Airway epithelial cell (primary cell): ENCODE results near the gene TACSTD2. TPM values are rescaled to one million over a fixed set of nuclear protein-coding genes. Genes with fewer than 3 reads are reported as not detected.

Experiments
- total RNA-seq: library from RNA; depleted of rRNA; stranded (reverse); fragments of >200 nt; gene quantifications from 2 replicates; pipeline ENCODE4 v1.2.3, GENCODE V29; 2015

TACSTD2 gene, protein sequence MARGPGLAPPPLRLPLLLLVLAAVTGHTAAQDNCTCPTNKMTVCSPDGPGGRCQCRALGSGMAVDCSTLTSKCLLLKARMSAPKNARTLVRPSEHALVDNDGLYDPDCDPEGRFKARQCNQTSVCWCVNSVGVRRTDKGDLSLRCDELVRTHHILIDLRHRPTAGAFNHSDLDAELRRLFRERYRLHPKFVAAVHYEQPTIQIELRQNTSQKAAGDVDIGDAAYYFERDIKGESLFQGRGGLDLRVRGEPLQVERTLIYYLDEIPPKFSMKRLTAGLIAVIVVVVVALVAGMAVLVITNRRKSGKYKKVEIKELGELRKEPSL
- 399 and 415 TPM in 2 replicates for total RNA-seq

DNA sequence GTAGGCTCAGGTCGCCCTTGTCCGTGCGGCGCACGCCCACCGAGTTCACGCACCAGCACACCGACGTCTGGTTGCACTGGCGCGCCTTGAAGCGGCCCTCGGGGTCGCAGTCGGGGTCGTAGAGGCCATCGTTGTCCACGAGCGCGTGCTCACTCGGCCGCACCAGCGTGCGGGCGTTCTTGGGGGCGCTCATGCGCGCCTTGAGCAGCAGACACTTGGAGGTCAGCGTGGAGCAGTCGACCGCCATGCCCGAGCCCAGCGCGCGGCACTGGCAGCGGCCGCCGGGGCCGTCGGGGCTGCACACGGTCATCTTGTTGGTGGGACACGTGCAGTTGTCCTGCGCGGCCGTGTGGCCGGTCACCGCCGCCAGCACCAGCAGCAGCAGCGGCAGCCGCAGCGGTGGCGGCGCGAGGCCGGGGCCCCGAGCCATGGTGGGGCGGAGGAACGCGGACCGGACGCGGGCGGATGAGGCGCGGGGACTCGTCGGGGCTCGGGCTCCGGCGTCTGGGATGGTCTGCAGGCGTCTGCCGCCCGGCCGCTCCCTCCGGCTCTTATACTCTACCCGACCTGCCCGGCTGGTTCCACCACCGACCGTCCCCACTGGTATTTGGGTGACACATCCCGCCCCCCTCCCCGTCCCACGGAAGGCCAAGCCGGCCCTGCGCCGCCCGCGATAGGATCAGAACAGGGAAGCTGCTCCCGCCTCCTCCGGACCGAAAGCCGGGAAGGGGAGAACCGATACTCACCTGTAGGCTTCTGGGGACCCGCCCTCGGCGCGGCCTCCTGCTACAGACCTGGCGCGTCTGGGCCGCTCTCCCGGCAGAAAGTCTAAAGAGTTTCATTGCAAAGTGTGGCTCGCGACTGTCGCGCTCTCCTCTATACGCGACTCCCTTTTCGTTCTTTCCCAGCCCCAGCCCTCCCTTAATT lies at the start of gene TACSTD2:
TSS of gene TACSTD2 (minus strand) at position 526 of the 927 bp plus-strand sequence. CDS start at position 430, 96 bp downstream.

DNA sequence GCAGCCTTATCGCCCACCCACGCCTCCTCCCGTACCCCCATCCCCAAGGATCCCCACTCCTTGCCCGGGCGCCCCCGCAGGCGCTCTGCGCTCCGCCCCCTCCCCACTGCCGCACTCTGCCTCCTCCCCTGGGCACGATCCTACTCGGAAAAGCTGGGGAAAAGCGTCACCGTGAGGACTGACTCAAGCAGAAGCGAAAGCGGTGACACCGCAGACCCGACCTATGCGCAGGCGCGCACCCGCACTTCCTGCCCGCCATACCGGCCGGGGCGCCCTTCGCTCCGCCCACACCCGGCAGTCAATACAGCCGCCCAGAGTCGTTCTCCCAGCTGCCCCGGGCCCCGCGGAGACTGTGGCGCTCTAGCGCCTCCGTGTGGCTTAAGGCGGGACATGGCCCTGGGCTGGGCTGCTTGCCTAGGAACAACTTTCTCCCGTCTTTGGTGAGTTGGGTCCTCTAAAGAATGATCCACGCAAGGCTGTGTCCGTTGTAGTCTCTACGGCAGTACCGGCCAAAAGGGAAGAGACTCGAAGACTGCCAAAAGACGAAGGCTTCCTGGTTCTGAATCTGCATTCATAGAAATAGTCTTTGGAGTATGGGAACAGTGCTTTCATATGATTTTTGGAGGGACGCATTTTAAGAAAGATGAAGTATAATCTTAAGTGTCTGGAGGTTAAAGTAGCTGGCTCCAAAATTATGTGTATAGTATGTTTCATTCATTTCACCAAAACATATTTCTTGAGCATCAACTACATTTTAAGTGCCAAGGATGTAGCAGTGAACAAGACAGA lies 30.3 kb downstream of the TACSTD2 start, which contains the start of gene OMA1:
TSS of gene OMA1 (minus strand) at position 207 of the 789 bp plus-strand sequence. CDS start 7,432 bp downstream, outside the sequence.

Other genes with a start within 250 kb of the TACSTD2 start
- gene OMA1, start 30.5 kb downstream of the TACSTD2 start, total RNA-seq = 12.9 and 17.5 TPM in 2 replicates
- gene MYSM1, start 122.8 kb upstream of the TACSTD2 start, total RNA-seq = 8.9 and 9.7 TPM in 2 replicates
- gene JUN, start 206.8 kb upstream of the TACSTD2 start, total RNA-seq = 78.5 and 89.6 TPM in 2 replicates